GM23248 (cell line): ENCODE data around the gene CNGB1. TPM values are rescaled to one million over a fixed set of nuclear protein-coding genes. Genes with fewer than 3 reads are reported as not detected.

Source experiments
- DNase-seq: peaks from one replicate; pipeline ENCODE4 v3.0.0-alpha.2; 2015
- H2AFZ ChIP-seq: fragments of 200-600 bp; sonication (generic); 2 replicates; pipeline ENCODE4 v1.6.1; 2016; ENCODE audit warnings: antibody characterized with exemption
- H3F3A ChIP-seq: fragments of 200-600 bp; sonication (generic); 2 replicates; pipeline ENCODE4 v1.6.1; 2016; ENCODE audit warnings: mild to moderate bottlenecking, antibody characterized with exemption, mixed run types; ENCODE audit not compliant: insufficient read depth
- H3K27ac ChIP-seq: fragments of 200-600 bp; sonication (generic); 2 replicates; pipeline ENCODE4 v1.5.1; 2016; ENCODE audit warnings: mild to moderate bottlenecking
- H3K27me3 ChIP-seq: fragments of 200-600 bp; sonication (generic); replicated peaks from 2 replicates; pipeline ENCODE4 v1.6.1; 2016; ENCODE audit warnings: mild to moderate bottlenecking; ENCODE audit not compliant: insufficient read depth
- H3K36me3 ChIP-seq: fragments of 200-600 bp; sonication (generic); 2 replicates; pipeline ENCODE4 v1.6.1; 2016; ENCODE audit warnings: low read depth, mild to moderate bottlenecking
- H3K4me1 ChIP-seq: fragments of 200-600 bp; sonication (generic); 2 replicates; pipeline ENCODE4 v1.6.1; 2016; ENCODE audit warnings: mild to moderate bottlenecking; ENCODE audit not compliant: insufficient read depth
- H3K4me2 ChIP-seq: fragments of 200-600 bp; sonication (generic); one replicate; pipeline ENCODE4 v1.6.1; 2016; ENCODE audit warnings: mild to moderate bottlenecking; ENCODE audit not compliant: unreplicated experiment
- H3K4me3 ChIP-seq: fragments of 200-600 bp; sonication (generic); 2 replicates; pipeline ENCODE4 v1.5.1; 2016; ENCODE audit warnings: mild to moderate bottlenecking
- H3K79me2 ChIP-seq: fragments of 200-600 bp; sonication (generic); 2 replicates; pipeline ENCODE4 v1.6.1; 2016; ENCODE audit warnings: mild to moderate bottlenecking; ENCODE audit not compliant: insufficient read depth
- H3K9ac ChIP-seq: fragments of 200-600 bp; sonication (generic); 2 replicates; pipeline ENCODE4 v1.6.1; 2016; ENCODE audit warnings: mild to moderate bottlenecking
- H3K9me2 ChIP-seq: fragments of 200-600 bp; sonication (generic); 2 replicates; pipeline ENCODE4 v1.6.1; 2016; ENCODE audit warnings: mixed run types, mild to moderate bottlenecking, moderate library complexity; ENCODE audit not compliant: insufficient read depth
- H3K9me3 ChIP-seq: fragments of 200-600 bp; sonication (generic); one replicate; pipeline ENCODE4 v1.6.1; 2017; ENCODE audit warnings: low read depth
- H4K20me1 ChIP-seq: fragments of 200-600 bp; sonication (generic); 2 replicates; pipeline ENCODE4 v1.6.0; 2016; ENCODE audit not compliant: insufficient read depth
- EZH2 ChIP-seq: fragments of 200-600 bp; sonication (generic); IDR thresholded peaks from 2 replicates; pipeline ENCODE4 v1.6.1; 2018; ENCODE audit warnings: antibody characterized with exemption, mild to moderate bottlenecking; ENCODE audit not compliant: insufficient read depth, poor library complexity, severe bottlenecking
- EZH2phosphoT487 ChIP-seq: fragments of 200-600 bp; sonication (generic); IDR thresholded peaks from 2 replicates; pipeline ENCODE4 v1.6.1; 2018; ENCODE audit warnings: antibody characterized with exemption, moderate library complexity, mild to moderate bottlenecking, low read depth; ENCODE audit not compliant: insufficient read depth
- WGBS, 2 experiments: methylation state at CpG; one replicate each; pipeline ENCODE4 v1.1.6; 2015 to 2017; ENCODE audit warnings: low lambda C conversion rate in 2 of 2, low coverage in 1 of 2; ENCODE audit errors: missing lambda C conversion rate in 2 of 2; 5-methylcytosine and 5-hydroxymethylcytosine counted together
- in situ Hi-C: fragments of 300-500 bp; cut with MboI; formaldehyde crosslinking; loops from 2 replicates; pipeline ENCODE4 v1.15.0; 2020
- polyA plus RNA-seq: library from polyadenylated mRNA; unstranded; fragments of >200 nt; fragmentation: Nextera tagmentation; extraction: Ambion mirVana; gene quantifications from 2 replicates; pipeline ENCODE4 v1.2.1, GENCODE V29; 2016
- total RNA-seq: library from RNA; depleted of rRNA; stranded (reverse); fragments of >200 nt; shearing (Covaris generic); gene quantifications from 2 replicates; pipeline ENCODE4 v1.2.3, GENCODE V29; 2014

The CNGB1 gene
- total and polyA plus RNA-seq, 2 experiments from 2014 or later: not detected

DNA sequence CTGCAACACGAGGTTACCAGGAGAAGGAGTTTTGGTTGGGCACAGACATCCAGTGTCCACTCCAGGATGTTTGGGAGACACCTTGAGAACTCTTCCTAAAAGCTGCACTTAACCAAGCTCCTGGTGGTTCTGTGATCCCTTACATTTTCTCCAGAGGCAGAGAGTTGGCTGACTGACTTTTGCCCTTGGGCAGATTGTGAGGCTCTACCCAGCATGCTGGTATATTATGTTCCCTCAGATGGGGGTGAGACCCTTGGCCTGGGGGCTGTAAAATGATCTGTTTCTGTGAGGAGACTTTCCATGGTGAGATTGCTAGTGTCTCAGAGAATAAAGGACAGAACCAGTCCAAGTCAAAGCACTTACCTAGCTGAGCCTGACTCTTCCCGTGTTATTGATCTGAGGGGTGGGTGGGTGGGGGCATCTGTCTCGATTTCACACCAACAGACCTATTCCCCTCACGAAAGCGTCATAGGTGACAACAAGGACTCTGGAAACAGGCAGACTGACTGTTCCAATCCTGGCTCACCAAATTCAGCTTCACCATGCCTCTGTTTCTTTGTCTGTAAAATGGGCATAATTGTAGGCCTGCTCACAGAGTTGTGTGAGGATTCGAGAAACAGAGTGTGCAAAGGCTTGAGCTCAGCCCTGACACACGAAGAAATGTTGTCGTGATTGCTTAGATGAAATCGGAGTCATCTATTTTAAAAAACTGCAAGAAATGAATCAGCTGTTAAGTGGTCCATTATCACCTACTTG lies 42.5 kb upstream of the CNGB1 start:
- in situ Hi-C loops: loop anchor here (25.0 kb wide), 1 partner anchor 474 kb away; no protein-coding TSS in a partner anchor
- Histone ChIP-seq H3F3A (0 out of 2 replicates have a peak, but pooled peaks cover 5% of the 10 kb centered on the region), H3K79me2 (0 out of 2 replicates have a peak, but pooled peaks cover 2% of the 10 kb centered on the region), H3K4me2 (no peak overlapping the region), H4K20me1 (no peaks in the 10 kb centered on the region), H2AFZ (no peak overlapping the region), H3K36me3 (peaks cover 6% of the 10 kb centered on the region; the same call in 1 of the 2 replicates), H3K9me3 (no peaks in the 10 kb centered on the region), H3K4me1 (0 out of 2 replicates have a peak, but pooled peaks cover 15% of the 10 kb centered on the region), H3K9ac (no peak overlapping the region), H3K4me3 (no peak overlapping the region), H3K9me2 (no peaks in the 10 kb centered on the region), H3K27ac (no peak overlapping the region), H3K27me3 (no peaks in the 10 kb centered on the region)
- TF ChIP-seq EZH2 (no peak), EZH2phosphoT487 (no peak)
- 79 to 82% methylated on average over 7 to 9 of the region's 9 CpGs for WGBS, 2 experiments
- DNase-seq: no peak

DNA sequence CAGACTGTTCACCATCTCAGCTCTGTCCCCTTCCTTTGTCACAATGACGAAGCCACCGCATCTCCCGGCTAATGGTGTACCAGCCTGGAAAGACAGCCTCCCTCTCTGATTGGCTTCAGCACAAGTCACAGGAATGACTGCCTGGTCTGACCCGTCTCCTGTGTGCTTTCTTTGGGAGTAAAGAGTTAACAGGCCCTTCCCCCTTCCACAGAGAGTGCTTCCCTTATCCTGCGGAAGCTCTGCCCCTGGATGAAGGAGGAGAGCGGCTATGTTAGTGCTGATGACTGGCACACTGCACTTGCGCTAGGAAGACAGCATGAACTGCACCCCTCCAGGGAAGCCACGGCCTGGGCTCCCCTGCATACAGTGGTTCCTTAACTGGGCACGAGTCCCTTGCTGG lies 41.6 kb upstream of the CNGB1 start:
- in situ Hi-C loops: loop anchor here (25.0 kb wide), 1 partner anchor 475 kb away; no protein-coding TSS in a partner anchor
- 0 out of 2 replicates have a peak, but pooled peaks cover 15% of the 10 kb centered on the region for H3K4me1 ChIP-seq
- no peaks in the 10 kb centered on the region for H3K9me3 ChIP-seq
- H4K20me1 ChIP-seq: no peaks in the 10 kb centered on the region
- H3K79me2 ChIP-seq: peaks cover 8% of the 10 kb centered on the region; the same call in 1 of the 2 replicates
- H3K4me3 ChIP-seq: no peak overlapping the region
- WGBS, 2 experiments: 92% methylated on average over 9 of the region's 9 CpGs
- no peak for DNase-seq
- 0 out of 2 replicates have a peak, but pooled peaks cover 3% of the 10 kb centered on the region for H3F3A ChIP-seq
- H3K27ac ChIP-seq: no peak overlapping the region
- no peaks in the 10 kb centered on the region for H3K27me3 ChIP-seq
- H3K4me2 ChIP-seq: no peak overlapping the region
- H3K9me2 ChIP-seq: no peaks in the 10 kb centered on the region
- no peak for TF ChIP-seq EZH2phosphoT487
- TF ChIP-seq EZH2: no peak
- H2AFZ ChIP-seq: no peak overlapping the region
- H3K36me3 ChIP-seq: peaks cover 6% of the 10 kb centered on the region; the same call in 1 of the 2 replicates
- no peak overlapping the region for H3K9ac ChIP-seq

DNA sequence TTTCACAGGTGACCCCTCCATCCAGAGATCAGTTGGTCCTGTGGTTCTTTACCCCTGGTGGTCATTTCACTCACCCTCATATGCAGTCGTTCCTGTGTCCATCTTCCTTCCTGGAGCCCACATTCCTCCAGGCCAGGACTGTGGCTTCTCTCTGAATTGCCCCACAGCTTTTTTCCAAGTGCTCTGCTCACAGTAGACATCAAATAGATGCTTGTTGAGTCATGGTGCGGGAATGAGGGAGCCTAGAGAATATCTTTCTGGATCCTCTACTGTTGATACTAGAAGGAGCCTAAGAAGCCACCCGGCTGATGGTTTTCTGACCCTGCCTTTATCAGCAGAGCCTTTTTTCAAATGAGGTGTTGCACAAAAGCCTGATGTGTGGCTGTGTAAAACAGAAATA lies 40.7 kb upstream of the CNGB1 start:
- DNase-seq: peak; percentile 72
- in situ Hi-C loops: loop anchor here (25.0 kb wide), 1 partner anchor 476 kb away; no protein-coding TSS in a partner anchor

DNA sequence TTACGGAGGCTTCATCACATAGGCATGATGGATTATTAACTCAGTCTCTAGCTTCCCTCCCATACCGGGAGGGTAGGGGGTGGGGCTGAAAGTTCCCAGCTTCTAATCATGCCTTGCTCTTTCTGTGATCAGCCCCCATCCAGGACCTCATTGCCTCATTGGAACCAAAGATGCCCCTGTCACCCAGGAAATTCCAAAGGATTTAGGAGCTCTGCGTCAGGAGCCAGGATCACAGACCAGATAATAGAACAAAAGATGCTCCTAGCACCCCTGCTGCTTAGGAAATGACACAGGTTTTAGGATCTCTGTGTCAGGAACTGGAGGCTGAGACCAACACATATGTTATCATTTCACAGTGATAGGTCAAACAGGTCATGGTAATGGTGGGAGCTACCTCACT lies 40.0 kb upstream of the CNGB1 start:
- no peaks in the 10 kb centered on the region for H3K9me2 ChIP-seq
- in situ Hi-C loops: loop anchor here (25.0 kb wide), 1 partner anchor 476 kb away; no protein-coding TSS in a partner anchor
- H4K20me1 ChIP-seq: no peaks in the 10 kb centered on the region
- no peak overlapping the region for H3K27ac ChIP-seq
- peaks cover 7% of the 10 kb centered on the region; the same call in 1 of the 2 replicates for H3K36me3 ChIP-seq
- no peaks in the 10 kb centered on the region for H3K9me3 ChIP-seq
- H3K9ac ChIP-seq: no peak overlapping the region
- H3K4me1 ChIP-seq: 0 out of 2 replicates have a peak, but pooled peaks cover 8% of the 10 kb centered on the region
- no peak for DNase-seq
- H3F3A ChIP-seq: no peaks in the 10 kb centered on the region
- no peaks in the 10 kb centered on the region for H3K27me3 ChIP-seq
- H3K4me2 ChIP-seq: no peak overlapping the region
- peaks cover 23% of the 10 kb centered on the region; the same call in 1 of the 2 replicates for H3K79me2 ChIP-seq
- no peak overlapping the region for H2AFZ ChIP-seq
- no peak overlapping the region for H3K4me3 ChIP-seq
- 96% methylated on average over 3 of the region's 3 CpGs for WGBS, 2 experiments
- TF ChIP-seq EZH2 (no peak), EZH2phosphoT487 (no peak)

More for the DNA sequence above, 40.7 kb upstream of the CNGB1 start:
- Histone ChIP-seq H3K36me3 (peaks cover 6% of the 10 kb centered on the region; the same call in 1 of the 2 replicates), H3K27me3 (no peaks in the 10 kb centered on the region), H3K9me2 (no peaks in the 10 kb centered on the region), H2AFZ (no peak overlapping the region), H3K79me2 (peaks cover 16% of the 10 kb centered on the region; the same call in 1 of the 2 replicates), H3K9me3 (no peaks in the 10 kb centered on the region), H3K4me3 (no peak overlapping the region), H4K20me1 (no peaks in the 10 kb centered on the region), H3K4me1 (0 out of 2 replicates have a peak, but pooled peaks cover 8% of the 10 kb centered on the region), H3K9ac (no peak overlapping the region), H3K27ac (no peak overlapping the region), H3K4me2 (no peak overlapping the region), H3F3A (no peaks in the 10 kb centered on the region)
- no peak for TF ChIP-seq EZH2phosphoT487
- TF ChIP-seq EZH2: no peak
- WGBS, 2 experiments: 81 to 89% methylated on average over 3 of the region's 3 CpGs
